GM19463 (cell line): ENCODE measurements around the gene PITPNC1.
"Not testable (repeated sequence)": the region's sequence is repeated elsewhere in the genome, so short reads cannot be mapped to it uniquely, and the experiment has no call there.

Experiments used
- ATAC-seq: cut with Tn5 transposase; IDR thresholded peaks from one replicate; pipeline ENCODE4 v1.9.1; 2021; ENCODE audit warnings: mild to moderate bottlenecking, moderate library complexity; ENCODE audit not compliant: unreplicated experiment

Gene PITPNC1

DNA sequence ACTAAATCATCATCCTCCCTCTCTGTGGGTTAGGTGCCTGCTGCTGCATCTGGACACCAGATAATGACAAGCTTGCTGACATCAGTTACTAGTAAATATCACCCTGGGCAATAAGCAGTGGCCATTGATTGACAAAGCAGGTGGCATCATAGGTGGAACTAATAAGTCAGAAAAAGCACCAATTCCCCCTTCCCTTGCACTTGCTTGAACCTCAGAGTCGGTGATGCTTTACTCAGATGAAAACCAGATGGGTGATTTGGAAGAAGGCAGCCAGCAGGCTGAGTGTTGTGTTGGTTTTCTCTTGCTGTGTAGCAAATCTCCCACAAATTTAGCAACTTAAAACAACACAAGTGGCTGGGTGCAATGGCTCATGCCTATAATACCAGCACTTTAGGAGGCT is 193.7 kb downstream of the PITPNC1 start:
- no peak for ATAC-seq

DNA sequence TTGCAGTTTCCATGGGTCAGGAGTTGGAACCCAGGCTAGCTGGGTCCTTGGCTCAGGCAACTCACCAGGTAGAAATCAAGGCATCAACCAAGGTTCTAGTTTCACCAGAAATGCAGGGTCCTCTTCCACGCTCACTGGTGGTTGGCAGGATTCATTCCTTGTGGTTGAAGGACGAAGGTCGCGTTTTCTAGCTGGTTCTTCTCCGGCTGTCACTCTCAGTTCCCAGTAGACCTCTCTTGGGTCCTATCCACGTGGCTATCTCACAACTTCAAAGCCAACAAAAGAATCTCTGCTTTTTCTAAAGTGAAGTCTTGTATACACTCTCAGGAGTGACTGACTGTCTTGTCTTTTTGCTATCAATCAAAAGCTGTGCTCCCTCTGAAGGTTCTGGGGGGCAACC is 194.4 kb downstream of the PITPNC1 start:
- ATAC-seq = no peak

DNA sequence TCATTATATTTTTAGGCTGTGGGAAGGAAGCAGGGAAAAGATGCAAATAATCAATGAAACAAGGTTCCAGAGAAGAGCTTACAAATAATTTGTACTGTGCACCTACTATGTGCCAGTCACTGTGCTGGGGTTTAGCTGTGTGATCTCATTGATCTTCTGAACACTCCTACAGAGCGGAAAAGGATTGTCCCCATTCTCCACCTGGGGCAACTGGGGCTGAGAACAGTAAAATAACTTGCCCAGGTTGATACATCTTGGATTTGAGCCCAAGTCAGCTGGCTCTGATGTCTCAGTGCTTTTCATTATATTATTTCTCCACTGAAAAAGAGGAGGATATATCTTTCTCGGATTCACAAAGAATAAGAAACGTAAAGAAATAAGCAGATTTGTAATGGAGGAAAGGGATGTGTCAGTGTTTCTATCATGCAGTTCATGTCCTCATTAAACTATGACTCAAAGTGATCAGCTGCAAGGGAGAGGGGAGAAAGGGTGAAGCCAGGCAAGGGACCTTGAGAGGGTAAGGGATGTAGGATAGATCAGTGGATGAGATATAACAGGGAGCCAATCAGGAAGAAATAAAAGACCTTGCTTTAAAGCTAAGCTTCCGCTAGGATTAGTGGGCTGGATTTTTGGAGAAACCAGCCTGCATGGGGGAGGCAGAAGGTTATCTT is 197.0 kb downstream of the PITPNC1 start:
- no peak for ATAC-seq

DNA sequence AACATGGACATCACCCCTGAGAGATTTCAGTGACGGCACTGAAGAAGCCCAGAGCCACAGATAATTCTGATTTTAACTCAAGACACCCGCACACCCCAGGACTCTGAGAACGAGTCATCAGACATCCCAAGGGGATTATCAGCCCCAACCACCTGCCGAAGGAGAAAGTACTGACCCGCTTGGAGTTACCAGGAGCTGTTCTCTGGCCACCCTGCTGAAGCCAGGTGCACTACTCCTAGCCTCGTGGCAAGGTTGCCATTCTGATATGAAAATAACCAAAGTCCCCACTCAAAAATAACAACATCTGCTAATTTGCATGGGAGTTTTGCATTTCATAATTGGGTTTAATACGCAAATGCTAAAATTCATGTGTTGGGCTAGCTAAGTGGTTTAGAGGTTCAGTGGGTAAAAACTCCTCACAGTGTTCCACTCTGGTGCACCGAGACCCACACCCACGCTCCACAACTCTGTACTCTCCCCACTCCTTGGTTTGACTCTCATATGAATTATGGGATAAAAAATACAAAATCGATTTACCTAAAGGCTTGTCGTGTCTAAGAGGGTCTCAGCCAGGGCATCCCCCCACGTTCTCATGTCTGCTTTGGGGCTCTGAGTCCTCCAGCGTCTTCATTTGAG is 197.7 kb downstream of the PITPNC1 start:
- peak; percentile 30 for ATAC-seq

DNA sequence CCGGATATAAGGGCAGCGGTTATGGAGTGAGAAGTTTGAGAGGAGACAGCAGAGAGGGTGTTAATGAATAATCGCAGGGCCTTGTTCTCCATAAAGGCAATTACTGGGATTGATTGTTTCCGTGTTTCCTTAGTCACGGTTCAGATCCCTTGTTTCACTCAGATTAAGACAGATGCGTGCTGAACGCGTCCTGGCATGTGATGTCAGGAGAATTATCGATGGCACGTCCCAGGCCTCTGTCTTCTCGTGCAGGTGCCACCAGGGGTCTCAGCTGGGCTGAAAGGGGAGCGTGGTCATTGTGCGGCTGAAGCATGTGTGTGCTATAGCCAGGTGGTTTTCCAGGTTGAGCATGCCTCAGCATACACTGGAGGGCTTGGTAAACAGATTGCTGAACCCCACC is 198.2 kb downstream of the PITPNC1 start:
- no peak for ATAC-seq

DNA sequence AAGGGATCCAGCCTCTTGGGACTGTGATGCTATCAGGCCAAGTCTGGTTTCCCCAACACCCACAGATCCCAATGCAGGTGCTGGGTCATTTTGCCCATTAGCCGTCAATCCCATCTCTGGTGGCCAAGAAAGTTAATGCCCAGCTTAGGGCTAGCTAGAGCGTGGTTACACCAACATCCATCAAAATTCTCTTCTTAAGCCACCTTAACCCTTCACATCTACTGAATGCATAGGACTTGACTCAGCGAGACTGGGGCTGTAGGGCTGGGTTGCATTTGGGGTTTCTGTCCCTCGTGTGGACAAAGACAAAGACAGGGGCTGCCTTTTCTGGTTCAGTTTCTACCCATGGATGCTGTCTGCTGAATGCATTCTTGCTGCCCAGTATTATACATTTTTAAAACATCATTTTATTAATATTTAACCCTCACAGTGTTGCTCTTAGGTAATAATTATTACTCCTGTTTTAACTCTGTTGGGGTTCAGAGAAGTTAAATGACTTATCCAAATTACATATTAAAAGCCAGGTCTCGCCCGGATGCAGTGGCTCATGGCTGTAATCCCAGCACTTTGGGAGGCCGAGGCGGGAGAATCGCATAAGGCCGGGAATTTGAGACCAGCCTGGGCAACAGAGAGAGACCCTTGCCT is 199.5 kb downstream of the PITPNC1 start:
- ATAC-seq = no peak

DNA sequence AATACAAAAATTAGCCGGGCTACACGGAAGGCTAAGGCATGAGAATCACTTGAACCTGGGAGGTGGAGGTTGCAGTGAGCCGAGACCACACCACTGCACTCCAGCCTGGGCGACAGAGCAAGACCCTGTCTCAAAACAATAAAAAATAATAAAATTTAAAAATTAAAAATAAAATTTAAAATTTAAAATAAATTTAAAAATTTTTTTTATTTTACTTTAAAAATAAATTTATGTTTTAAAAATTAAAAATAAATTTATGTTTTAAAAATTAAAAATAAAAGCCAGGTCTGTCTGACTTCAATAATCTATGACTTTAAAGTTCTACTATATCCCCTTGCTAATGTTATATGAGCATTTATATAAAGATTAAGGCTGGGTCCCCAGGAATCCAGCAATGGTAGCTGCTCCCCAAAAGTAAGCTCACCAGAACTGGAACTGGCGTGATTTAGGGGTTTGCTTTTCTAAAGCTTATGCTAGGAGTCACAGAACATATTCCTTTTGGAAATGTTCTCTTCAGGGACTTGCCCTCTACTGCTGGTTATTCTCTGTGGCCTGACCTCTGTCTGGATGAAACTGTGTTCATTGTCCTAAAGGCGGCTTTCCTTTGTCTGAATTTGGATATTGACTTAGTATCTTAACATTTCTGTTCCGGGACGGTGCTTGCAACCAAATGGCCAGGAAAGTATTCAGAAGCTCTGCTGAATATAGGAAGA is 200.5 kb downstream of the PITPNC1 start:
- no peak for ATAC-seq

DNA sequence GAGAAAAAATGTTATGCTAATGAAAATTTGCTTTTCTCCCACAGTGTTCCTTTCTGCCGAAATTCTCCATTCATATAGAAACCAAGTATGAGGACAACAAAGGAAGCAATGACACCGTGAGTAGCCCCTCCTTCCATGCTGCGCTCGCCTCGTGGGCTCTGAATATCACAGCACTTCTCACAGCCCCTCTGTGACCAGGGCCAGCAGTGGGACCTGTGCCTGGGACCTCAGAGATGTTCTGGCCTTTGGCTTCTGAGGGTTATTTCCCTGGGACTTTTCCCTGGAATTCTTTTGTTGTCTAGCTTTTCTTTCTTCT is 201.0 kb downstream of the PITPNC1 start:
- no peak for ATAC-seq

DNA sequence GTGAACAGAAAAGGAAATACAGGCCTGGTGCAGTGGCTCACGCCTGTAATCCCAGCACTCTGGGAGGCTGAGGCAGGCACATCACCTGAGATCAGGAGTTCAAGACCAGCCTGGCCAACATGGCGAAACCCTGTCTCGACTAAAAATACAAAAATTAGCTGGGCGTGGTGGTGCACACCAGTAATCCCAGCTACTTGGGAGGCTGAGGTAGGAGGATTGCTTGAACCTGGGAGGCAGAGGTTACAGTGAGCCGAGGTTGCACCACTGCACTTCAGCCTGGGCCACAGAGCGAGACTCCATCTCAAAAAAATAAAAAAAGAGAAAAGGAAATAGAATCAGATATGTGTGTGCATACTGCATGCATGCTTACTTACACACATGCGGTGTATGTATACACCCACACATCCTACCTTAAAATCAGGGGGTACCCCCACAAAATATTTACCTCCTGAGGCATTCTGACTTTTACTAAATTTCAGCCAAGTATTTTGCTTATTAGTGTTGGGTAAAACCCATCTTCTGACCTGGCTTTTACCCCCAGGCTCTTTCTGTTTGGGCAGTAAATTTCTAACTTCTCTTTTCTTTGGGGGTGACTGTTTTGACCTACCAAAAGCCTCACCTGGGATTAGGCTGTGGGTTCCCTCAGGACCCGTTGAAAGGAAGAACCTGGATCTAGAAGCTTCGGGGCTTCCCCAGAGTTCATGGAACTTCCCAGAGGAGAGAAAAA is 201.8 kb downstream of the PITPNC1 start:
- ATAC-seq = not testable (repeated sequence)

DNA sequence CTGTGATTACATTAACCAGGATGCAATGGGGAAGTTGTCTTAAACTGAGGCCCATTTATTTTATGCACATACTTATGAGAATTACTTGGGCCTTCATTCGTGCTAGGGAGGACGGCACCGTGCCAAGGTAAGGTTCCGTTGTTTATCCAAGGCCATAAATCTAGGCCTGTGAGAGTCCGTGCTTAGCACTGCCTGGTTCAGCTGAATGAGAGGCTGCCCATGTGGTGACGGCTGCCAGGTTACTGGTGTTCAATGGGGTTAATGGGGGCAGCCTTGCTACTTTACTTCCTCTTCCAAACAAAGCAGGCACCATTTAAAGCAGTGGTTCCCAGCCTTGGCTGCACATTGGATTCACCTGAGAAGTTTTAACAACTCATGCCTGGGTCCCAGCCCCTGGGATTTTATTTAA is 205.6 kb downstream of the PITPNC1 start:
- ATAC-seq = no peak

DNA sequence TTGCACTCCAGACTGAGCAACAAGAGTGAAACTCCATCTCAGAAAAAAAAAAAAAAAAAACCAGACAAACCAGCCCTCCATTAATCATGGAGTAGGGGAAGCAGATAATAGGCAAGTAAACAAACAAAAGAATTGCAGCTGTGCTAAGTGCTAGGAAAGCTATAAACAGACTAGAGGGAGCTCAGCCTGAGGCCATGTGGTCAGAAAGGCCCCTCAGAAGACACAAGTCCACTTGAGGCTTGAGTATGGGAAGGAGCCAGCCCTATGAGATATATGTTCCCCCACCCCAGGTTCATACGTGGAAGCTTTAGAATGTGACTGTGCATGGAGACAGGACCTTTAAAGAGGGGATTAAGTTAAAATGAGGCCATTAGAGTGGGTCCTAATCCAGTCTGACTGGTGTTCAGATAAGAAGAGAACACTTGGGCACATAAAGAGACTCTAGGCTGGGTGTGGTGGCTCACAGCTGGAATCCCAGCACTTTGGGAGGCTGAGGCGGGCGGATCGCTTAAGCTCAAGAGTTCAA is 208.1 kb downstream of the PITPNC1 start:
- no peak for ATAC-seq

DNA sequence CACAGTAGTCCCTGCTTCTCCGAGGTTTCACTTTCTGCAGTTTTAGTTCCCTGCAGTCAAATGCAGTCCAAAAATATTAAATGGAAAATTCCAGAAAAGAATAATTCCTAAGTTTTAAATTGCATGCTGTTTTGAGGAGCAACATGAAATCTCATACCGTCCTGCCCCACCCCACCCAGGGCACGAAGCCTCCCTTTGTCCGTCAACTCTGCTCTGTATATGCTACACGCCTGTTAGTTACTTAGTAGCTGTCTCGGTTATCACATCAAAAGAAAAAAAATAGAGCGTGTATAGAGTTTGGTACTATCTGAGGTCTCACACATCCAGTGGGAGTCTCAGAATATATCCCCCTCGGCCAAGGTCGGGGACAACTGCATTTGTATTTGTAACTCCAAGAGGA is 211.2 kb downstream of the PITPNC1 start:
- no peak for ATAC-seq

DNA sequence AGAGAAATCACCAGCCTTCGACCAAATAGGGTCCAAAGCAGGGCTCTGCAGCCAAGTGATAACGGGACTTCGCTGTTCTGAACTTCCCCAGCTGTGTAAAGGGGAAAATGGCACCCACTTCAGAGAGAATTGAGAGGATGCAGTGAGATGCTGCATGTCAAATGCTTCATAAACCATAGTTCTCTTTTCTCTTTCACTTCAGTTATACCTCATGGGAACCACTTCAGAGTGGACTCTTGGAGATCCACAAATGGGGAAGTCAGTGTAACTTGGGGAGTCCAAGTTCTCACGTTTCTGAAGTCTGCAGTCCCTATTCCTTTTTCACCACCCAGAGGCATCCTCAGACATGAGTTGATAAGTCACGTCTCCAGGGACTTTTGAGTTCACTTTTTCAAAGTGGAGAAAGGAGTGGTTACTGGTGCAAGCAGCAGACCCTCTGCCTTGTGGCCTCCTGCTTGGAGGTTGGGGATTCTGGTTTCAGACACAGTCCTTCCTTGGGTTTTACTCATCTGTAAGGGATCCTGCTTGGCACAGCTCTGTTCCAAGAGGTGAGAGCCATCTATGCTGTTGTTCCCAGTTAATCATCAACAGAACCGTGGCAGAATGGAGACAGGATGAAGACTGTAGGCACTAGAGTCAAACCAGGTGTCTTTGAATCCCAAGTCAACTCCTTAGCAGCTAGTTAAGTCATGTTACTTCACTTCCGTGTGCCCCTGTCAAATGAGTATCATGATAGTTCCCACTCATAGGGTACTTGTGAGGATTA is 217.2 kb downstream of the PITPNC1 start:
- no peak for ATAC-seq

DNA sequence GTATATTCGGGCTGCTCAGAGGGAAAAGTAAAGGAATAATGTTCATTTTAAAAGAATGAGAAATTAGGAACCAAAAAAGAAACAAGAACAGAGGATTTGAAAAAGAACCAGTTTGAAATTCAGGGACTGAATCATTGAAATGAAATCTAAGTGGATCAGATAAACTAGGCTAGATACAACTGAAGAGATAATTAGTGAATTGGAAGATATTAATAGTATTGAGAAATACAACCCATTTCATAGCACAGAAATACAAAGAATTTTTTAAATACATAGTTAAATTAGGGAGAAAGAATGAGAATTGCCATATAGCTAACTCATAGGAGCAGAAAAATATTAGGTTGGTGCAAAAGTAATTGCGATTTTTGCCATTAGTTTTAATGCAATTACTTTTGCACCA is 223.3 kb downstream of the PITPNC1 start:
- ATAC-seq = no peak

DNA sequence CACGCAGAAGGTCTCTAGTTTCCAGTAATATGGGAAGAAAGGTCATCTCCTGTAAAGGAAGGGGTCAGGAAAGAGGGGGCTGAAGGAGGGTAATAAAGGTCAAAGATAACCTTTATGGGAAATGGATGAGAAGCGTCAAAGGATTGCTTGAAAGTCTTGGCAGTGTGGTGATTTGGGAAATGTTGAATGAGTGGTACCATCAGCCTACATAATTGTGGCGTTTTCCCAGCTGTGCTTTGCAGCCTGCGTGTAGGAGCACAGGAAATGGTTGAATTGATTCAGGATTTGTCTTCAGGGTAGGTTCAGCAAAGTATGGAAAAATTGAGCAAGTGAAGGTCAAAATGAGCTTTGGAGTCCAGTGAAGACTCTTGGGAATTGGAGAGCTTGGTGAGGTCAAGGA is 224.8 kb downstream of the PITPNC1 start:
- no peak for ATAC-seq

DNA sequence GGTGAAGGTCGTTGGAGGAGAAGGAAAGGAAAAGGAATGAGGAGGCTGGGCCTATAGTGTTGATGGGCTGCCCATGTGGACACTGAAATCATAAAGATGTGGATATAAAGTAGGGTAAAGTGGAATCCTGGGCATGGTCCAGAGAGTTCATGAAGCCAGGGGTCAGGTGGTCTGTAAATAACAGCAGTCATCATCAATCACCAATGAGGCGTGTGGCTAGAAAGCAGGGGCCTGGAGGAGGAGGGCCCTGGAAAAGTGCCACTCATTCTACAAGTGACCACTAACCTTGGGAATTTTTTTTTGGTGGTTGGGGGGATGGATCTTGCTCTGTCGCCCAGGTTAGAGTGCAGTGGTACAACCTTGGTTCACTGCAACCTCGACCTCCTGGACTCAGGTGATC is 225.4 kb downstream of the PITPNC1 start:
- ATAC-seq = no peak

DNA sequence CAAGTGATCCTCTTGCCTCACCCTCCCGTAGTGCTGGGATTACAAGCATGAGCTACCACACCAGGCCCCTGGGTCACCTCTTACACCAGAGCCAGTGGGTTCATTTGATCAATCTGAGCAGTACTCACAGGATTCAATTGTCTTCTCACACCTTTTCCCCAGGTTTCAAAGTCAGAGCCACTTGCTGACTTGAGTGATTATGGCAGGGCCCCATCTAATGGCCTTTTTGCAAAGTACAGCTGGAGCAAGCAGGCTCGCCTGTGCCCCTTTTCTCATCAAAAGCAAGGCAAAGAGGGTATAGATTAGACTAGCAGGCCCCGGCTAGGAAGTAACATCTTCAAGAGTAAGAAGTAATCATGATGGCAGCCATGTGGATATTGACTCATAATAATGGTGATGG is 225.9 kb downstream of the PITPNC1 start:
- ATAC-seq = peak; percentile 60

DNA sequence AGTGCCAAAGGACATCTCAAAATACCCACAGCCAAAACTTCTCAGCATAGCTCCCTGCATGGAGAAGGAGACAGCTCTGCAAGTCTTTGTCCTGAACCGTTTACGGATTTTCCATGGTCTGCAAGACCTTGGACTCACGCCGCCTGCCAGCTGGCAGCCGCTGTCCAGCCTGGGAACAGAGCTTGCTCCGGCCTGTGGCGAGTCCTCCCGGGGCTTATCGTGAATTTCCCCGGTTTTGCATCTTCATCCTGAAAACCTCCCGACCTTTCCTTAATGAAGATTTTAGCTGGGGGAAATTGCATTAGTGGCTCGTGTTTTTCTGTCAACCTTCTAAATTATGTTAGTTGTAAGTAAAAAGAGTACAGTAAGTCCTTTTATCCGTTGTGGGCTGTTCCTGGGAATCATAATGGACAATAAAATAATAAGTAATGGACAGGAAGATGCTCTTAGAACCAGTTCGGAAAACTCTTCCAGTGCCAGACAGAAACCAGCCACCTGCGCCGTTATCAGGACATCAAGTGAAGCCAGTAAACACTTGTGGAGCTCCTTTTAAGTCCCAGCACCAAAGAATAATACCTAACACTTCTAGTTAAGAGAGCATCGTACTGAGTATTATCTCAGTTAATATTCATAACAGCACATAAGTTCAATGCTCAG is 228.3 kb downstream of the PITPNC1 start:
- no peak for ATAC-seq

DNA sequence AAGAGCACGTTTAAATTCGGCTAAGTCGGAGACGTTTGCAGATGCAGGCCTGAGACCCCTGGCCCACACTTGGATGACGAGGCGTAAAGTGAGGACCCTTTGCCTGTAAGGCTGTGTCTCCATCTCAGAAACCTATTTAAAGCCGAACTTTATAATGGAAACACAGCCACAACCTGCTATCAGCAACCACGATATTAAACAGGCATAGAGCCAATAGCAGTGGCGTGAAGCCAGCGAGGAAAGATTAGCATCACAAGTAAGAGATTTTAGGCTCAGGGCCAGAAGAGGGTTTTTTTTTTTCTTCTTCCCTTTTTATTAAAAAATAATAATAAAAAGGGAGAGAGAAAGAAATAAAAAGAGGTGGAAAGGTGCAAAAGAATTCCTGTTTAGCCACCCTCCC is 229.4 kb downstream of the PITPNC1 start:
- no peak for ATAC-seq
